Spleen (tissue), 11 donors: ENCODE measurements around the gene FCRLB. TPM values are rescaled to one million over a fixed set of nuclear protein-coding genes. Genes with fewer than 3 reads are reported as not detected.
A peak's percentile ranks its signal among the peaks of the same experiment; 100 is the strongest.

Source experiments
- DNase-seq: peaks from one replicate; pipeline ENCODE4 v3.0.0-alpha.2; 2020
- H3K27ac ChIP-seq, 8 donors: fragments of 200-600 bp; sonication (generic) in 7 of 8; 1 replicate in 4 of 8; 2 replicates in 4 of 8; pipeline versions ENCODE4 v1.5.0 to v1.8.0; 2016 to 2021; ENCODE audit warnings: inconsistent platforms in 4 of 8, mild to moderate bottlenecking in 4 of 8, moderate library complexity in 1 of 8
- H3K27me3 ChIP-seq, 7 donors: fragments of 200-600 bp; sonication (generic) in 6 of 7; replicated peaks in 1 of 7; 1 replicate in 4 of 7; 2 replicates in 3 of 7; pipeline versions ENCODE4 v1.5.0 to v1.8.0; 2016 to 2021; ENCODE audit warnings: inconsistent platforms in 3 of 7, mild to moderate bottlenecking in 1 of 7
- H3K36me3 ChIP-seq, 6 donors: fragments of 200-600 bp; sonication (generic) in 5 of 6; 1 replicate in 4 of 6; 2 replicates in 2 of 6; pipeline versions ENCODE4 v1.5.0 to v1.8.0; 2016 to 2021; ENCODE audit warnings: inconsistent platforms in 2 of 6
- H3K4me1 ChIP-seq, 6 donors: fragments of 200-600 bp; sonication (generic) in 5 of 6; 1 replicate in 3 of 6; 2 replicates in 3 of 6; pipeline versions ENCODE4 v1.5.0 to v1.8.0; 2016 to 2021; ENCODE audit warnings: inconsistent platforms in 3 of 6
- H3K4me3 ChIP-seq, 8 donors: fragments of 200-600 bp; sonication (generic) in 7 of 8; 1 replicate in 4 of 8; 2 replicates in 4 of 8; pipeline versions ENCODE4 v1.5.0 to v1.8.0; 2016 to 2021; ENCODE audit warnings: inconsistent platforms in 4 of 8, mild to moderate bottlenecking in 4 of 8, moderate library complexity in 2 of 8
- H3K9me3 ChIP-seq, 8 donors: fragments of 200-600 bp; sonication (generic) in 7 of 8; 1 replicate in 4 of 8; 2 replicates in 4 of 8; pipeline versions ENCODE4 v1.5.0 to v1.8.0; 2016 to 2021; ENCODE audit warnings: inconsistent platforms in 4 of 8
- CTCF ChIP-seq, 11 experiments: fragments of 200-600 bp in 7 of 11; fragments of 450-650 bp in 4 of 11; sonication (generic) in 4 of 11; IDR thresholded peaks in 8 of 11; conservative IDR thresholded peaks in 3 of 11; 1 replicate in 7 of 11; 2 replicates in 4 of 11; pipeline versions ENCODE4 v1.4.0 to v1.8.0; 2016 to 2021; ENCODE audit warnings: antibody characterized with exemption in 11 of 11, inconsistent platforms in 4 of 11, mild to moderate bottlenecking in 1 of 11
- POLR2A ChIP-seq, 3 donors: fragments of 450-650 bp; IDR thresholded peaks; one replicate each; pipeline ENCODE4 v1.5.1; 2017; ENCODE audit warnings: antibody characterized with exemption in 3 of 3, mild to moderate bottlenecking in 1 of 3
- POLR2AphosphoS5 ChIP-seq, 3 donors: sonication (generic); formaldehyde crosslinking; IDR thresholded peaks; one replicate each; pipeline ENCODE4 v1.5.1; 2017; ENCODE audit warnings: antibody characterized with exemption in 3 of 3
- WGBS, 5 donors: extraction: QIAGEN DNeasy Blood & Tissue Kit in 3 of 5; methylation state at CpG; one replicate each; pipeline versions ENCODE4 v1.1.5 to v1.1.7; 2013 to 2018; 5-methylcytosine and 5-hydroxymethylcytosine counted together
- intact Hi-C: fragments of 100-400 bp; cut with DNase I; formaldehyde crosslinking; loops from one replicate; pipeline ENCODE4 v1.15.0; 2023; ENCODE audit warnings: low total_unique reads
- polyA plus RNA-seq, 3 donors: library from polyadenylated mRNA; stranded (reverse); fragments of 200-250 nt; gene quantifications; one replicate each; pipeline ENCODE4 v1.2.1, GENCODE V29; 2013
- total RNA-seq, 7 donors: library from RNA; depleted of rRNA in 3 of 7; stranded (reverse); fragments of >200 nt in 3 of 7; fragmentation: NEBNext Ultra II Directional in 4 of 7; extraction: Animal tissue kit (Norgen Biotek cat#: 25700) in 4 of 7; gene quantifications; one replicate each; pipeline versions ENCODE4 v1.1.0 to v1.2.1, GENCODE V29; 2016 to 2021
- donor health status: healthy with polysubstance abuse.
- donor health status: DM: no; HTN: no; CAD: no; lungs with moderate emphysema.
- donor health status: DM: no; HTN: no; CAD: no.
- donor health status: Bipolar disorder and iron deficiency.
- donor health status: healthy.
- donor health status: DM: no; HTN: no; CAD: no.
- donor health status: DM: yes; HTN: yes; CAD: no.

FCRLB gene
- total and polyA plus RNA-seq, 10 donors = 1.2 to 4.3 (median 2.1) TPM

- no peak for TF ChIP-seq CTCF (IDR thresholded peaks at IDR 0.05 in 8 of 11, conservative IDR thresholded peaks at IDR 0.05 in 3 of 11)
- no peak for TF ChIP-seq POLR2A (IDR thresholded peaks at IDR 0.05)
- no peak for TF ChIP-seq POLR2AphosphoS5 (IDR thresholded peaks at IDR 0.05)
- Histone ChIP-seq H3K27ac (peak overlapping the region in 2 of 8 donors; percentile 17 to 85), H3K4me1 (peaks cover 0 to 51% (median 15%) of the 10 kb centered on the region in 6 donors), H3K27me3 (peaks cover 0 to 21% (median 0%) of the 10 kb centered on the region in 7 donors), H3K9me3 (no peaks in the 10 kb centered on the region), H3K36me3 (peaks cover 0 to 40% (median 0%) of the 10 kb centered on the region in 6 donors), H3K4me3 (peak overlapping the region in 4 of 8 donors; percentile 3 to 67 (median 40))
- no peak for DNase-seq
- intact Hi-C loops = no loop called here
- WGBS, 5 donors = 58 to 72% (median 66%) methylated on average over 4 of the region's 4 CpGs
Measured at GRCh38 chr1:161709373-161709772, 12.0 kb upstream of the FCRLB start.

GRCh38 chr1:161710560-161710959, 10.8 kb upstream of the FCRLB start:
- TF ChIP-seq CTCF (IDR thresholded peaks at IDR 0.05 in 8 of 11, conservative IDR thresholded peaks at IDR 0.05 in 3 of 11) = no peak
- no peak for TF ChIP-seq POLR2A (IDR thresholded peaks at IDR 0.05)
- H3K4me1 ChIP-seq = peaks cover 0 to 43% (median 12%) of the 10 kb centered on the region in 6 donors
- H3K4me3 ChIP-seq = no peak overlapping the region
- DNase-seq = no peak
- peaks cover 0 to 40% (median 0%) of the 10 kb centered on the region in 6 donors for H3K36me3 ChIP-seq
- H3K9me3 ChIP-seq = no peaks in the 10 kb centered on the region
- peaks cover 0 to 21% (median 0%) of the 10 kb centered on the region in 7 donors for H3K27me3 ChIP-seq
- WGBS, 5 donors = 75 to 88% (median 81%) methylated on average over 3 to 4 of the region's 4 CpGs
- H3K27ac ChIP-seq = no peak overlapping the region
- intact Hi-C loops = no loop called here

GRCh38 chr1:161718559-161719324, 2.6 kb upstream of the FCRLB start:
- H3K4me1 ChIP-seq = peaks cover 6 to 56% (median 22%) of the 10 kb centered on the region in 6 donors
- TF ChIP-seq POLR2AphosphoS5 (IDR thresholded peaks at IDR 0.05) (no peak), POLR2A (IDR thresholded peaks at IDR 0.05) (no peak), CTCF (IDR thresholded peaks at IDR 0.05 in 8 of 11, conservative IDR thresholded peaks at IDR 0.05 in 3 of 11) (no peak)
- peaks cover 0 to 29% (median 0%) of the 10 kb centered on the region in 7 donors for H3K27me3 ChIP-seq
- no peak for DNase-seq
- 41 to 49% (median 44%) methylated on average over 8 of the region's 8 CpGs for whole genome bisulfite sequencing, 5 donors
- H3K4me3 ChIP-seq = no peak overlapping the region
- peaks cover 0 to 5% (median 0%) of the 10 kb centered on the region in 6 donors for H3K36me3 ChIP-seq
- intact Hi-C loops = no loop called here
- peak overlapping the region in 5 of 8 donors; percentile 1 to 70 (median 38) for H3K27ac ChIP-seq
- H3K9me3 ChIP-seq = no peaks in the 10 kb centered on the region

GRCh38 chr1:161719325-161719611, 2.1 kb upstream of the FCRLB start:
- H3K4me3 ChIP-seq = no peak overlapping the region
- H3K9me3 ChIP-seq = no peaks in the 10 kb centered on the region
- H3K27me3 ChIP-seq = peaks cover 0 to 29% (median 0%) of the 10 kb centered on the region in 7 donors
- peaks cover 0 to under 1% (median 0%) of the 10 kb centered on the region in 6 donors for H3K36me3 ChIP-seq
- DNase-seq = no peak
- WGBS, 5 donors = 81 to 93% (median 89%) methylated on average over 1 of the region's 1 CpG
- H3K27ac ChIP-seq = peak overlapping the region in 4 of 8 donors; percentile 21 to 70 (median 47)
- H3K4me1 ChIP-seq = peaks cover 6 to 56% (median 22%) of the 10 kb centered on the region in 6 donors
- intact Hi-C loops = no loop called here
- TF ChIP-seq CTCF (IDR thresholded peaks at IDR 0.05 in 8 of 11, conservative IDR thresholded peaks at IDR 0.05 in 3 of 11) = no peak
- no peak for TF ChIP-seq POLR2AphosphoS5 (IDR thresholded peaks at IDR 0.05)
- TF ChIP-seq POLR2A (IDR thresholded peaks at IDR 0.05) = no peak
